ENCODE results near the gene TRNAU1AP.

- no peak for TF ChIP-seq CTCF (IDR thresholded peaks at IDR 0.05 in 4 of 5, conservative IDR thresholded peaks at IDR 0.05 in 1 of 5)
- TF ChIP-seq POLR2A (IDR thresholded peaks at IDR 0.05), result no peak
Measured at GRCh38 chr1:28510273-28510969, 42.5 kb upstream of the TRNAU1AP start.

Data from gastrocnemius medialis (tissue), 4 donors.